ENCODE measurements around the gene FOSL1.
A peak's percentile ranks its signal among the peaks of the same experiment; 100 is the strongest.

The FOSL1 gene

GRCh38 chr11:65873318-65874156 is 26.7 kb downstream of the FOSL1 start:
- peak; percentile 68 for DNase-seq

GRCh38 chr11:65872586-65873317 is 27.4 kb downstream of the FOSL1 start, which contains the start of gene EFEMP2:
TSS of gene EFEMP2 (minus strand) at chr11:65872800. CDS start at chr11:65872354, 446 bp downstream.
- DNase-seq = no peak

GRCh38 chr11:65871811-65872548 is 28.2 kb downstream of the FOSL1 start:
- no peak for DNase-seq

- DNase-seq = no peak
These were observed 29.2 kb downstream of the FOSL1 start for GRCh38 chr11:65870706-65871681.

GRCh38 chr11:65870307-65870658 is 29.9 kb downstream of the FOSL1 start:
- no peak for DNase-seq

GRCh38 chr11:65869643-65870306 is 30.4 kb downstream of the FOSL1 start:
- DNase-seq = no peak

- no peak for DNase-seq
These were observed 31.3 kb downstream of the FOSL1 start for GRCh38 chr11:65868907-65869306.

GRCh38 chr11:65868076-65868667 is 32.0 kb downstream of the FOSL1 start:
- DNase-seq = no peak

- DNase-seq = no peak
These were observed 32.7 kb downstream of the FOSL1 start for GRCh38 chr11:65867284-65868071.

GRCh38 chr11:65866509-65867283 is 33.5 kb downstream of the FOSL1 start:
- no peak for DNase-seq

GRCh38 chr11:65865550-65866172 is 34.5 kb downstream of the FOSL1 start:
- DNase-seq = no peak

GRCh38 chr11:65864706-65865471 is 35.3 kb downstream of the FOSL1 start:
- no peak for DNase-seq

- no peak for DNase-seq
These were observed 36.1 kb downstream of the FOSL1 start for GRCh38 chr11:65863889-65864705.

GRCh38 chr11:65862941-65863888 is 37.0 kb downstream of the FOSL1 start:
- DNase-seq = no peak

GRCh38 chr11:65862191-65862735 is 37.9 kb downstream of the FOSL1 start:
- DNase-seq = no peak
